AG08396 (cell line): ENCODE measurements around the gene OR6K6.

ENCODE experiments used
- DNase-seq: peaks from one replicate; pipeline ENCODE4 v3.0.0; 2012; ENCODE audit warnings: low spot score, mixed read lengths

Gene OR6K6

GRCh38 chr1:158801396-158801795 is 46.9 kb downstream of the OR6K6 start:
- DNase-seq = no peak

- no peak for DNase-seq
Observed at GRCh38 chr1:158803678-158804077, 49.2 kb downstream of the OR6K6 start.
